Mononuclear cell (primary cell): Measurements from ENCODE around the gene LEPR. TPM values are rescaled to one million over a fixed set of nuclear protein-coding genes. Genes with fewer than 3 reads are reported as not detected.

ENCODE experiments used
- total RNA-seq: library from RNA; depleted of rRNA; stranded (reverse); fragments of >200 nt; gene quantifications from one replicate; pipeline ENCODE4 v1.2.3, GENCODE V29; 2012

LEPR gene
- total RNA-seq, 1 donor = 5.2 TPM

Other genes starting within 250 kb of the LEPR start
- 8.5 TPM for gene DNAJC6, start 111.1 kb upstream of the LEPR start, total RNA-seq
- 36.8 TPM for gene LEPROT, start within 50 bp of the LEPR start, total RNA-seq